Activated naive CD4-positive, alpha-beta T cell treated with anti-CD3 and anti-CD28 coated beads, Interleukin-2, amount 50 U/mL, for 16 hours (primary cell): ENCODE measurements around the gene COPZ2.
"Not testable (repeated sequence)": the region's sequence is repeated elsewhere in the genome, so short reads cannot be mapped to it uniquely, and the experiment has no call there.

Source experiments
- DNase-seq: peaks from one replicate; pipeline ENCODE4 v3.0.0-alpha.2; 2020

The COPZ2 gene

GRCh38 chr17:48055531-48056245 lies 18.1 kb upstream of the COPZ2 start:
- peak; percentile 49 for DNase-seq

- DNase-seq: no peak
These were observed 16.9 kb upstream of the COPZ2 start for GRCh38 chr17:48054238-48055185.

- DNase-seq: no peak
These were observed 16.2 kb upstream of the COPZ2 start for GRCh38 chr17:48053758-48054237.

GRCh38 chr17:48052956-48053757 lies 15.6 kb upstream of the COPZ2 start:
- no peak for DNase-seq

GRCh38 chr17:48051706-48052486 lies 14.3 kb upstream of the COPZ2 start:
- DNase-seq: no peak

- no peak for DNase-seq
These were observed 13.7 kb upstream of the COPZ2 start for GRCh38 chr17:48051283-48051682.

GRCh38 chr17:48048384-48049126 lies 11.0 kb upstream of the COPZ2 start:
- DNase-seq: peak; percentile 37

- peak; percentile 98 for DNase-seq
These were observed 10.3 kb upstream of the COPZ2 start, which contains the start of gene NFE2L1 for GRCh38 chr17:48047741-48048383. Gene NFE2L1, plus strand, starts transcription at chr17:48048359. Its CDS starts 2,760 bp downstream, at chr17:48051119.

GRCh38 chr17:48047113-48047740 lies 9.6 kb upstream of the COPZ2 start:
- DNase-seq: no peak

GRCh38 chr17:48046296-48046695 lies 8.7 kb upstream of the COPZ2 start:
- no peak for DNase-seq

GRCh38 chr17:48045316-48046001 lies 7.9 kb upstream of the COPZ2 start:
- DNase-seq: no peak

- no peak for DNase-seq
These were observed 7.3 kb upstream of the COPZ2 start for GRCh38 chr17:48044851-48045250.

GRCh38 chr17:48043176-48043575 lies 5.6 kb upstream of the COPZ2 start:
- no peak for DNase-seq

- DNase-seq: no peak
These were observed 1.1 kb upstream of the COPZ2 start for GRCh38 chr17:48038687-48039086.

GRCh38 chr17:48037838-48038323 lies 284 bp upstream of the COPZ2 start:
- DNase-seq: no peak

- no peak for DNase-seq
These were observed 933 bp downstream of the COPZ2 start for GRCh38 chr17:48036693-48037035.

GRCh38 chr17:48034734-48035133 lies 2.9 kb downstream of the COPZ2 start:
- DNase-seq: not testable (repeated sequence)

- DNase-seq: no peak
These were observed 5.6 kb downstream of the COPZ2 start for GRCh38 chr17:48031966-48032365.

GRCh38 chr17:48030531-48030930 lies 7.1 kb downstream of the COPZ2 start:
- DNase-seq: no peak

GRCh38 chr17:48028736-48029135 lies 8.9 kb downstream of the COPZ2 start:
- no peak for DNase-seq
